Natural killer cell (primary cell): Measurements from ENCODE around the gene HIBADH. TPM values are rescaled to one million over a fixed set of nuclear protein-coding genes. Genes with fewer than 3 reads are reported as not detected.

Experiments used
- ATAC-seq, 3 donors: fragments of 150-1000 bp in 2 of 3; fragments of 200-7000 bp in 1 of 3; cut with Tn5 transposase; 1 replicate in 1 of 3; 2 replicates in 2 of 3; pipeline ENCODE4 v1.10.0; 2021; ENCODE audit warnings: mild to moderate bottlenecking in 2 of 3, moderate library complexity in 2 of 3
- DNase-seq, 2 donors: peaks; one replicate each; pipeline versions ENCODE4 v3.0.0 to v3.0.0-alpha.2; 2013 to 2021; ENCODE audit warnings: mixed read lengths in 1 of 2
- H3K27ac ChIP-seq: one replicate; pipeline ENCODE4 v1.5.1; 2013; ENCODE audit warnings: mild to moderate bottlenecking, low read length
- H3K27me3 ChIP-seq: one replicate; pipeline ENCODE4 v1.6.1; 2013; ENCODE audit warnings: low read length; ENCODE audit not compliant: control insufficient read depth, insufficient read depth
- H3K36me3 ChIP-seq: one replicate; pipeline ENCODE4 v1.6.1; 2013; ENCODE audit warnings: low read length; ENCODE audit not compliant: control insufficient read depth, insufficient read depth
- H3K4me1 ChIP-seq: one replicate; pipeline ENCODE4 v1.6.1; 2013; ENCODE audit warnings: low read length; ENCODE audit not compliant: control insufficient read depth, insufficient read depth
- H3K4me3 ChIP-seq: one replicate; pipeline ENCODE4 v1.5.1; 2013; ENCODE audit warnings: low read length
- H3K9me3 ChIP-seq: one replicate; pipeline ENCODE4 v1.6.1; 2013; ENCODE audit warnings: low read length; ENCODE audit not compliant: control insufficient read depth, insufficient read depth
- H3K27ac Mint-ChIP-seq, 2 donors: one replicate each; pipeline ENCODE4 v1.8.0; 2022; ENCODE audit warnings: mild to moderate bottlenecking in 2 of 2, mixed read lengths in 2 of 2, moderate library complexity in 1 of 2
- H3K27me3 Mint-ChIP-seq, 2 donors: one replicate each; pipeline ENCODE4 v1.8.0; 2022; ENCODE audit warnings: low read depth in 2 of 2, mixed read lengths in 2 of 2
- H3K36me3 Mint-ChIP-seq: one replicate; pipeline ENCODE4 v1.8.0; 2022; ENCODE audit warnings: mixed read lengths
- H3K4me1 Mint-ChIP-seq, 2 donors: one replicate each; pipeline ENCODE4 v1.8.0; 2022; ENCODE audit warnings: mixed read lengths in 2 of 2
- H3K4me3 Mint-ChIP-seq: one replicate; pipeline ENCODE4 v1.8.0; 2022; ENCODE audit warnings: mild to moderate bottlenecking, moderate library complexity, mixed read lengths
- H3K9me3 Mint-ChIP-seq, 2 donors: one replicate each; pipeline ENCODE4 v1.8.0; 2022; ENCODE audit warnings: mixed read lengths in 2 of 2
- WGBS: methylation state at CpG from one replicate; pipeline ENCODE4 v1.1.7; 2013; ENCODE audit warnings: missing lambda C conversion rate; ENCODE audit not compliant: insufficient coverage; 5-methylcytosine and 5-hydroxymethylcytosine counted together
- intact Hi-C: fragments of 100-400 bp; cut with micrococcal nuclease; formaldehyde crosslinking; loops from one replicate; pipeline ENCODE4 v1.14.2; 2022
- total RNA-seq, 4 donors: library from RNA; stranded (reverse); fragments of 120-200 nt in 1 of 4; gene quantifications; one replicate each; pipeline versions ENCODE4 v1.2.3 to v1.2.4, GENCODE V29; 2013 to 2022
- TF ChIP-seq, protein P1 (sequence below): fragments of 200-600 bp; IDR thresholded peaks from one replicate; pipeline ENCODE4 v1.8.0; 2022; ENCODE audit warnings: antibody characterized with exemption

Gene HIBADH
- total RNA-seq, 3 donors from 2014 or later (not counting 1 experiment from before 2014, with no cell fraction given), result 8.0 to 9.9 (median 8.1) TPM

DNA sequence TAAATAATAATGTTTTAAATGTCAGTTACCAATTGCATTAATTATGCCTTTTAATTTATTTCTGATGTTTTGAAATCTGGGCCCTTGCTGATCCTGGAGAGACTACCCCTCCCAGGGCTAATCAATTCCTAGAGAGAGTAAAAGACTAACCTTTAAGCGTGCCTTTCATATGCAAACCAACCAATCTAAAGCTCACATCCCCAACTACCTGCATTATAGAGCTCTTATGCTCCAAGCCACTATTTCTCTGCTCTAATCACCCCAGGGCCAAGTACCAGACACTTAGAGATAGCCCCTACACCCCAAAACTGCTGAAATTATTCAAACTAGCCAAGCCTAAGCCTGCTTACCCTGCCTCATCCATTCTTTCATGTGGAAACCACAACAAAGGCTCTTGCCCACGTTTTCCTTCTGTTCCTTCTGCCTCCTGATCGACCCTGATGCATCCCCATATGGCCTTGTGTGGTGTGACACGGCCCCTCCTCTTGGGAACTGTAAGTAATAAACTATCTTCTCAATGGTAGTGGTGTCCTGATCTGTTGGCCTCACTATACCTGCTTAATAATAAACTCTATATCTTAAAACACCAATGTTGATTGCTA lies 97.7 kb downstream of the HIBADH start:
- no peaks in the 10 kb centered on the region for H3K36me3 ChIP-seq
- H3K27me3 Mint-ChIP-seq, result peaks cover 0 to 2% of the 10 kb centered on the region in 2 donors
- WGBS, result 79% methylated on average over 3 of the region's 4 CpGs
- H3K27me3 ChIP-seq, result no peaks in the 10 kb centered on the region
- no peak overlapping the region for H3K27ac Mint-ChIP-seq
- TF ChIP-seq, protein P1, sequence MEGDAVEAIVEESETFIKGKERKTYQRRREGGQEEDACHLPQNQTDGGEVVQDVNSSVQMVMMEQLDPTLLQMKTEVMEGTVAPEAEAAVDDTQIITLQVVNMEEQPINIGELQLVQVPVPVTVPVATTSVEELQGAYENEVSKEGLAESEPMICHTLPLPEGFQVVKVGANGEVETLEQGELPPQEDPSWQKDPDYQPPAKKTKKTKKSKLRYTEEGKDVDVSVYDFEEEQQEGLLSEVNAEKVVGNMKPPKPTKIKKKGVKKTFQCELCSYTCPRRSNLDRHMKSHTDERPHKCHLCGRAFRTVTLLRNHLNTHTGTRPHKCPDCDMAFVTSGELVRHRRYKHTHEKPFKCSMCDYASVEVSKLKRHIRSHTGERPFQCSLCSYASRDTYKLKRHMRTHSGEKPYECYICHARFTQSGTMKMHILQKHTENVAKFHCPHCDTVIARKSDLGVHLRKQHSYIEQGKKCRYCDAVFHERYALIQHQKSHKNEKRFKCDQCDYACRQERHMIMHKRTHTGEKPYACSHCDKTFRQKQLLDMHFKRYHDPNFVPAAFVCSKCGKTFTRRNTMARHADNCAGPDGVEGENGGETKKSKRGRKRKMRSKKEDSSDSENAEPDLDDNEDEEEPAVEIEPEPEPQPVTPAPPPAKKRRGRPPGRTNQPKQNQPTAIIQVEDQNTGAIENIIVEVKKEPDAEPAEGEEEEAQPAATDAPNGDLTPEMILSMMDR, result no peak
- peaks cover 3% of the 10 kb centered on the region for H3K9me3 ChIP-seq
- no peaks in the 10 kb centered on the region for H3K4me1 Mint-ChIP-seq
- peaks cover 2 to 4% of the 10 kb centered on the region in 2 donors for H3K9me3 Mint-ChIP-seq
- DNase-seq (no peak), ATAC-seq (no peak)
- H3K4me1 ChIP-seq, result no peaks in the 10 kb centered on the region
- H3K27ac ChIP-seq, result no peak overlapping the region
- no peaks in the 10 kb centered on the region for H3K36me3 Mint-ChIP-seq
- no peak overlapping the region for H3K4me3 Mint-ChIP-seq
- H3K4me3 ChIP-seq, result no peak overlapping the region
- intact Hi-C loops, result no loop called here

DNA sequence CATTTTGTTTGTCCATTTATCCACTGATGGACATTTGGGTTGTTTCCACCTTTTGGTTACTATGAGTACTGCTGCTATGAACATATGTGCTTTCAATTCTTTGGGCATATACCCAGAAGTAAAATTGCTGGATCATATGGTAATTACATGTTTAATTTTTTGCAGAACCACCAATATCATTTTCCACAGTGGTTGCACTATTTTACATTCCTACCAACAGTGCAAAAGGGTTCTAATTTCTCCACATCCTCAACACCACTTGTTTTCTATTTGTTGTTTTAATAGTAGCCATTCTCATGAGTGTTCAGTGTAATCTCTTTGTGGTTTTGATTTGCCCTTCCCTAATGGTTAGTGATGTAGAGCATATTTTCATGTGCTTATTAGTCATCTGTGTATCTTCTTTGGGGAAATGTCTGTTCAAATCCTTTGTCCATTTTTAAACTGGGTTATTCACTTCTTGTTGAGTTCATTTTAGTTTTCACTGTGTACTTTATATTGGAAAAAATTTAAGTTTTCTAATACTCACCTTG lies 101.9 kb downstream of the HIBADH start:
- H3K4me1 Mint-ChIP-seq, result peaks cover 0 to 5% of the 10 kb centered on the region in 2 donors
- TF ChIP-seq, protein P1, result no peak
- intact Hi-C loops, result no loop called here
- H3K4me3 Mint-ChIP-seq, result no peak overlapping the region
- no peaks in the 10 kb centered on the region for H3K4me1 ChIP-seq
- H3K27ac Mint-ChIP-seq, result no peak overlapping the region
- DNase-seq, result no peak
- no peaks in the 10 kb centered on the region for H3K27me3 ChIP-seq
- ATAC-seq, result no peak
- H3K27ac ChIP-seq, result no peak overlapping the region
- H3K36me3 ChIP-seq, result no peaks in the 10 kb centered on the region
- H3K36me3 Mint-ChIP-seq, result no peaks in the 10 kb centered on the region
- no peaks in the 10 kb centered on the region for H3K27me3 Mint-ChIP-seq
- H3K4me3 ChIP-seq, result no peak overlapping the region
- peaks cover 2 to 4% of the 10 kb centered on the region in 2 donors for H3K9me3 Mint-ChIP-seq
- peaks cover 3% of the 10 kb centered on the region for H3K9me3 ChIP-seq

DNA sequence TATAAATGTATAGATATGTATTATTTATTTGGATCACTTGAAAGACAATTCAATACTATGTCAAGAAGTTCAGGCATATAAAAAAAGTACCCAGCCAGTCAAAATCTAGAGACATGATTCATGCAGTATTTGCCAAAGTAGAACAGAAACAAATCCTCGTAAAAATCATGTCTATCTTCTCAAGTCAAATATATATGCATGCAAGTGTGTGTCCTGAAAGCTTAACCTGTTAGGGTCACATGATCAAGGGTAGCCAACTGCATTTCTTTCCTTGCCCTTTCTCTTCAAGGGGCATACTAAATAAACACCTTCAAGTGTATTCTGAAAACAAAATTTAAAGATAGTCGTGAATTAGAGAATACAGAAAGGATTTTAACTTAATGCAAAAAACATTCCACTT lies 107.0 kb downstream of the HIBADH start:
- no peak for DNase-seq
- no peaks in the 10 kb centered on the region for H3K9me3 ChIP-seq
- Mint-ChIP-seq H3K4me3 (no peak overlapping the region), H3K36me3 (no peaks in the 10 kb centered on the region), H3K4me1 (peaks cover 0 to 5% of the 10 kb centered on the region in 2 donors), H3K9me3 (no peaks in the 10 kb centered on the region), H3K27ac (no peak overlapping the region), H3K27me3 (no peaks in the 10 kb centered on the region)
- H3K27ac ChIP-seq, result no peak overlapping the region
- H3K4me1 ChIP-seq, result no peaks in the 10 kb centered on the region
- no peak for ATAC-seq
- intact Hi-C loops, result no loop called here
- 93% methylated on average over 1 of the region's 2 CpGs for WGBS
- TF ChIP-seq, protein P1, result no peak
- H3K4me3 ChIP-seq, result no peak overlapping the region
- no peaks in the 10 kb centered on the region for H3K36me3 ChIP-seq
- no peaks in the 10 kb centered on the region for H3K27me3 ChIP-seq

DNA sequence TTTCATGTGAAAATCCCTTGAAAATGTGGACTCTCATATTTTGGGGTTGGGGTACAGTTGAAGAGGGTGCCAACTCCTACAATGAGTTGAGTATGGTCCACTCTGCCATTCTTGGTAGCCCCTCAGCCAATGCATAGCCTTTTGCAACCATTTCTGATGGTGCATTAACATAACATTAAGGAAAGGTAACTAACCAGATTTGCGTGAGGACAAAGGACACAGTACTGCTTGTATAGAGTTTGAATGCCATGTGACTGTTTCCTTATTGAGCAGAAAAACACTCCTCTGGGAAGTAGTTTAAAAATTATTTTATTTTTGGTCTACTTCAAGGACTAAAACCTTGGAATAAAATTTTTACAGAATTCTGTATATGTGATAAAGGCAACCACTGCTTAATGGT lies 107.9 kb downstream of the HIBADH start:
- WGBS, result 100% methylated on average over 1 of the region's 1 CpG
- no peaks in the 10 kb centered on the region for H3K9me3 ChIP-seq
- no peaks in the 10 kb centered on the region for H3K27me3 Mint-ChIP-seq
- H3K27ac Mint-ChIP-seq, result no peak overlapping the region
- DNase-seq (no peak), ATAC-seq (no peak)
- intact Hi-C loops, result no loop called here
- TF ChIP-seq, protein P1, result no peak
- H3K4me1 Mint-ChIP-seq, result peaks cover 0 to 5% of the 10 kb centered on the region in 2 donors
- no peaks in the 10 kb centered on the region for H3K36me3 Mint-ChIP-seq
- no peak overlapping the region for H3K4me3 Mint-ChIP-seq
- no peak overlapping the region for H3K4me3 ChIP-seq
- no peak overlapping the region for H3K27ac ChIP-seq
- H3K36me3 ChIP-seq, result no peaks in the 10 kb centered on the region
- no peaks in the 10 kb centered on the region for H3K9me3 Mint-ChIP-seq
- no peaks in the 10 kb centered on the region for H3K4me1 ChIP-seq
- no peaks in the 10 kb centered on the region for H3K27me3 ChIP-seq
